Measurements from ENCODE around the gene RAF1.
A peak's percentile ranks its signal among the peaks of the same experiment; 100 is the strongest.
"Not testable (repeated sequence)": the region's sequence is repeated elsewhere in the genome, so short reads cannot be mapped to it uniquely, and the experiment has no call there.

Gene RAF1

DNA sequence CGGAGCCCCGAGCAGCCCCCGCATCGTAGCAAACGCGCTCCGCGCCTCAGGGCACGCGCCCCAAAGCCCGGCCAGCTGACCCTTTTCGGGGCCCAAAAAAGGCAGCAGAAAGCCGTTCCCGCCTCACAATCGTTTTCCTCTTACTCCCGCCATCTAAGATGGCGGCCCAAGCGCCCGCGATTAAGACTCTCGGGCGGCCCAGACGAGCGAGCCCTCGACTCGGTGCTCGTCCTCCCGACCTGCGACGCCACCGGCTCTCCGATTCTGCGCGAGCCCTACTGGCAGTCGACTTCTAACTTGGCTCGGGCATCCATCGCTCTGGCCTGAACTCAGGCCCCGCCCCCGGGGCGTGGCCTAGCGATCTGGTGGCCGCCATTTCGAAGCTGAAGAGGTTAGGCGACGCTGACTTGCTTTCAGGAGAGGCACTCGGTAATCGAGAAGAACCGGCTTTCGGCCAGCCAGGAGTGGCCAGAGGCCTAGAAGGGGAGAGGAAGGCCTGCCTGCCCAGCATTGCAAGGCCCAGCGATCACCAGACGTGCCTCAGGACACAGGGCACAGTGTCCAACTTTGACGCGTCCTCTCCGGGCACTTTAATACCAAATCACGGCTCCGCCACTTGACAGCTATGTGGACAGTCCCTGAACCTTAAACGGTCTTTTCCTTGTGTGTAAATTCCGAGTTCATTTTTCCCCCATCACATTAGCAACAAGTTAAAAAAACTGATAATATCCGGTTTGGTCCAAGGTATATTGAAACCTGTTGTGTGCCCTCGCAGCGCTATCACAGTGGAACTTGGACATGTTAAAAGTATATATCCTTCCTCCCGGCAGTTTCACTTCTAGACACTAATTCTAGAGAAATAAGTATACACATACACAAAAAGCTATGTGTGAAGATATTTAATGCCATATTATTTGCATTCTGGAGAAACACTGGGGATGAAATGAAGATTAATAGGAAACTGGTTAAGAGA, at the start of gene RAF1:
Gene RAF1 (minus strand): TSS at position 182 of the 973 bp plus-strand sequence. CDS start 45,396 bp downstream, outside the sequence.
- peak; percentile 90 to 96 for DNase-seq (ENCODE audit: low read depth in 2 of 2, low spot score in 1 of 2)

DNA sequence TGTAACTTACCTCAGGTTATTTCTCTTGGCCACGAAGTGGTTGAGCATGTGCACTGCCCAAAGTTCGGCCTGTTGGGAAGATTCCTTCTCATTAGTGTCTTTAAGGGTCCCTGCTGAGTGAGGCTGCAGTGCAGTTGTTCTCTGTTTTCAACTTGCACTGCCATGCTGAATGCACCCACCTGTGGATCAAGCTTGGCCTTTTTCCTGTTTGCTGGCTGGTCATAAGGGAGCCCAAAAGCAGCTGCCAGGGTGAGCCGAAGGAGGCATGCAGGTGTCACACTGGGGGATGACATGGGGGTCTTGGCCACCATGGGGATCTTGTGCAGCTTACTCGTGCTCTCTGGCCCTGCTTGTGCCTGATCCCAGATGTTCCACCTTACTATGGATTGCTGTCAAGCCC, 46.1 kb upstream of the RAF1 start:
- DNase-seq (ENCODE audit: low read depth in 2 of 2, low spot score in 1 of 2): no peak

DNA sequence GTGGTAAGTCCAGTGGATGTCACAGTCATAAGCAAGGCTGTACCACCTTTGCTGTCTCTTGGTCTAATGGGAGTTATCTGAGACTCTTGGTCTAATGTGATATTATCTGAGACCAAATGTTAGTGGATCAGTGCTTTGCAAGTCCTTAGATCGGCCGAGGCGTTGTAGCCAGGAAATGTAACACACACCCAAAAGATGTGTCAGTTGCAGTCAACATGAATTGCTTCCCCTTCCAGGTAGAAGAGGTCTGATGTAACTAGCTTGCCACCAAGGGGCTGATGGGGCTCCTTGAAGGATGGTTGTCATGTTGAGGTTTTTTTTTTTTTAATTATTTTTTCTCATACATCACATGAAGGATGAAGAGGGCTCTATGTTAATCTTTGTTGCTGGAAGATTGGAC, 45.4 kb upstream of the RAF1 start:
- DNase-seq (ENCODE audit: low read depth in 2 of 2, low spot score in 1 of 2): no peak

DNA sequence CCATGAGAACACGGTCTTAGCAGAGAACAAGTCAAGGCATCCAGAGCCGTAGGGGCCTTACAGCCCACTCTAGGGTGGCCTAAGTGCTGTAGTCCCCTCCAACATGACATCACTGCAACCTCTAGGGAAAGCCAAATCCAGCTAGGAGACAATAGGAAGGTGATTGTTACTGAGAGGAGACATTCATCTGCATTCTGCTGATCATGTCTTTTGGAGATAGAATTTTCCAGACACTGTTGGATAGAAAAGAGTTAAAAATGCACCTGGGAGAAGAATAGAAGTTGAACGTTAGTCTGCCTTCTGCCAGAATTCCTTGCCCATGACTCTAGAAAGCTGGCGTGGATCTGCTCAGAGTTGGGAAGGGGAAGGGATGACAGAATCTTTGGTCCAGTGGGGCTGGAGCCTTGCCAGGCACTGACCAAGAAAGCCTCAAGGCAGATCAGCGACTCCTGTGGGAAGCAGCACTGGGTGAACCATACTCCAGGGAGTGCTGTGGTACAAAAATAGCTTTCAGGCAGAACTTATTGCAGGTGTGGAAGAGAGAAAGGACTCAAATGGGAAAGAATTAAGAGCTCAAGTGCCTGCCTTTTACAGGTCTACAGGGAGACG, 44.8 kb upstream of the RAF1 start:
- DNase-seq (ENCODE audit: low read depth in 2 of 2, low spot score in 1 of 2): no peak

DNA sequence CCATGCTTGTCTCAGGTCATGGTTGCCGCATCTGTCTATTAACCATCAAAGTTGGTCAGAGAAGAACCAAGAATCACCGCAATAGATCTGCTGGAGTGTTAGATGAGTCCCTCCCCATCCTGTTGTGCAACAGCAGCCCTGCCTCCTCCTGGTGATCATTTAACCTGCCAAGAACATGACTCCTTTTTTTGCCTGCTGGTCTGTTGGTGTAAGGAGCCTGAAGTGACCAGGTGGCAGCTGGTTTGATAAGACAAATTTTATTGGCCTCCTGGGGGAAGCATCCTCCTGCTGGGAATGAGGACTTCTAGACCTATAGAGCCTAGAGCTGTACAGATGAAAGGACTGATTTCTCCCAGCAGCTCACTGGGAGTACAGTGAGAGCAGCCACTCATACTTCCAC, 43.5 kb upstream of the RAF1 start:
- DNase-seq (ENCODE audit: low read depth in 2 of 2, low spot score in 1 of 2): no peak

DNA sequence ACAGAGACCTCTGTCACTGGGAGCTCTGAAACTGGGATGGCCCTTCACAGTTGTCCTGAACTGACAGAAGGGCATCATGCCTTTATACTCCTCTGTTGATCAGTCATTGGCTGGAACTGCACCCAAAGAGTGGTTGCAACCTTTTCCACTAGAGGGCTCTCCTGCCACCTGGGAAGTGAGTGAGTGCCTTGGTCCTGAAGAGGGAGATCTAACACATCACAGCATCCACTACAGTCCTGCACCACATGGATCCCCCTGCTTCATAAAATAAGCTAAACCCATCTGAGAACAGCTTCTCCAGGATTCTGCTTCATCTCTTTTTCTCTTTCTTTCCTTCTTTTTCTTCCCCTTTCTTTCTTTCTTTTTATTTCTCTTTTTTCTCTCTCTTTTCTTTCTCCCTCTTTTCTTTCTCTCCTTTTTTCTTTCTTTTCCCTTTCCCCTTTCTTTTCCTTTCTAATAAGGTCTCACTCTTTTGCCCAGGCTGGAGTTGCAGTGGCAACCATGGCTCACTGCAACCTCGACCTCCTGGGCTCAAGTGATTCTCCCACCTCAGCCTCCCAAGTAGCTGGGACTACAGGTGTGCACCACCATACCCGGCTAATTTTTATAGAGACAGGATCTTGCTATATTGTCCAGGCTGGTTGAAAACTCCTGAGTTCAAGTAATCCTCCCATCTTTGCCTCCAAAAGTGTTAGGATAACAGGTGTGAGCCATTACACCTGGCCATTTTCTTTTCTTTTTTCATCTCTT, 42.8 kb upstream of the RAF1 start:
- peak; percentile 7 to 14 for DNase-seq (ENCODE audit: low read depth in 2 of 2, low spot score in 1 of 2)

DNA sequence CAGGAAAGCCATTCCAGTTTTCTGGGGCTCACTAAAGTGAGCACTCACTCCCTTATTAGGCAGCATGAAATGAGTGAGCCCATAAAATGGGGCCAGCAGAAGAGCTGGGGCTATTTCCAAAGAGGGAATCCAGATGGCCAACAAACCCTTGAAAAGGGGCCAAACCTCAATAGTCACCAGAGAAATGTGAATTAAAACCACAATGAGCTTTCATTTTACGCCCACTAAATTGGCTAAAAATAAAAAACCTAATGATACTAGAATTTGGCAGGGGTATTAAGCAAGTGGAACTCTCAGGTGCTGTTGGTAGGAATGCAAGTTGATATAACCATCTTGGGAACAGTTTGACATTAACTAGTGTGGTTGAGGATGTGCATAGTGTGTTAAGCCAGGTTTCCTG, 42.1 kb upstream of the RAF1 start:
- DNase-seq (ENCODE audit: low read depth in 2 of 2, low spot score in 1 of 2): no peak

DNA sequence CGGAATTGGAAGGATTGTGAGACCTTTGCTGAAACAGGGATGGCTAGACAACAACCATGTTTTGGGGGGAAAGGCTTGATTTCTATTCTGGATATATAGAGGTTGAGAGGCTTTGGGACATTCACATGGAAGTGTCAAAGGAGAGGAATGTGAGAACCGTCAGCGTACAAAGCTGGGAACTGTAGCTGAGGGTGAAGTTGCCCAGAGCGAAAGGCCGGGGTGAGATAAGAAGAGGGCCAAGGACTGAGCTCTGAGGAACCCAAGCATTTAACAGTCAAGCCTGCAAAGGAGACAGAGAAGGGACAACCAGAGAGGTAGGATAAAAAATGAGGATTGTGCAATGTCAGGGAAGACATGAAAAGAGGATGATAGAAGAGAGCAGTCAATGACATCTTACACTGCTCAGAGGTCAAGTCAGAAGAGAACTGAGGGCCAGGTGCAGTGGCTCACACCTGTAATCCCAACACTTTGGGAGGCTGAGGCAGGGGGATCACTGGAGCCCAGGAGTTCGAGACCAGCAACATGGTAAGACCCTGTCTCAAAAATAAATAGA, 41.5 kb upstream of the RAF1 start:
- DNase-seq (ENCODE audit: low read depth in 2 of 2, low spot score in 1 of 2): no peak

DNA sequence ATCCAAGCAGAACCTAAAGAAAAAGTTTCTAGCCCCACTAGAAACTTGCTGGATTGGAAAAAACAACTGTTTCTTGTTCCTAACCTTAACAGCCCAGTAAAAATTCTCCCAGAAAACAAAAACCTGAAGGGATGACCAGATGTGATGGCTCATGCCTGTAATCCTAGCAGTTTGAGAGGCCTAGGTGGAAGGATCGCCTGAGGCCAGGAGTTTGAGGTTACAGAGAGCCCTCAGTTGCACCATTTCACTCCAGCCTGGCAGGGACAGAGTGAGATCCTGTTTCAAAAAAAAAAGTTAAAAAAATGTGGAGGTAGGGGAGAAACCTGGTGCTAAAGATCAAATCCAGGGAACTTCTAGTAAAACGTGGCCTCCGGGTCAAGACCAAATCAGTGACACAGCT, 38.6 kb upstream of the RAF1 start:
- no peak for DNase-seq (ENCODE audit: low read depth in 2 of 2, low spot score in 1 of 2)

DNA sequence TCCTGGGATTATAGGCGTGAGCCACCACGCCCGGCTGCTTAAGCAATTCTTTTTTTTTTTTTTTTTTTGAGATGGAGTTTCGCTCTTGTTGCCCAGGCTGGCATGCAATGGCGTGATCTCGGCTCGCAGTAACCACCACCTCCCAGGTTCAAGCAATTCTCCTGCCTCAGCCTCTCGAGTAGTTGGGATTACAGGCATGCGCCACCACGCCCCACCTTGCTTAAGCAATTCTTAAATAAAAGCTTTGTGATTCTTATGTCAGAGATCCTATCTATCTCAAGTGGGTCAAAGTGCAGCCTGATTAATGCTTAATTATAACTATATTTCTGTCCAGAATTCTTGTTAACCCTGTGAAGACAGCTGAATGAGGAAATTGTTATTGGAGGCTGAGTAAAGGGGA, 37.7 kb upstream of the RAF1 start:
- not testable (repeated sequence) for DNase-seq (ENCODE audit: low read depth in 2 of 2, low spot score in 1 of 2)

DNA sequence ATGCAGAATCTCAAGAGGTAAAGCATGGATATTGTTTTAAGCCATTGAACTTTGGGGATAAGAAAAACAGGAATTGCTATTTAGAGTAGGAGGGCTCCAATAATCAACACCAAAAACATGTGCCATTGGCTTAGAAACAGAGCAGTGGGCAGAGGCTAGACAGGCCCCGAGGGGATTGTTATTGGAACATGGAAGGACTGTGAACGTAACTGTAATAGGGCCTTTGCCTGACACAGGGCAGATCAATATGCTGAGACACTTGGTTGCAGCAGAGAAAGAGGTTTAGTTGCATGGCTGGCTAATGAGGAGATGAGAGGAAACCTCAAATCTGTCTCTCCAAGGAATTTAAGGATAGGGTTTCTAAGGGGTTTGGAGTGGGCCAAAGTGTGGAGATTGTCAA, 36.9 kb upstream of the RAF1 start:
- DNase-seq (ENCODE audit: low read depth in 2 of 2, low spot score in 1 of 2): no peak

DNA sequence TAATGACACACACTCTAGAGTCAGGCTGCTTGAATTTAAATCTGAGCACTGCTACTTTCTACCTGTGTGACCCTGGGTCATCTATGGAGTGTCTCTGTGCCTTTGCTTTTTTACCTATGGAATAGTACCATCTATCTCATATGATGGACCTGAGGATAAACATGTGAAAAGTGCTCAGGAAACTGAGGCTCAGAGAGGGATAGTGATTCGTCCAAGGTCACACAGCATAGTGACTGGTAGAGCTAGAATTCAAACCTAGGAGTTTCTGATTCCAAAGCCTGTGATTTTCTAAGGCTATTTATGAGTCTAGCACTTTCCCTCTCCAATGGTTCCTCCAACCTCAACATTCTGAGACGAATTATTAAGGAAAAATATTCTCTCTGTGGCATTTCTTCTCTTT, 32.0 kb upstream of the RAF1 start:
- no peak for DNase-seq (ENCODE audit: low read depth in 2 of 2, low spot score in 1 of 2)

DNA sequence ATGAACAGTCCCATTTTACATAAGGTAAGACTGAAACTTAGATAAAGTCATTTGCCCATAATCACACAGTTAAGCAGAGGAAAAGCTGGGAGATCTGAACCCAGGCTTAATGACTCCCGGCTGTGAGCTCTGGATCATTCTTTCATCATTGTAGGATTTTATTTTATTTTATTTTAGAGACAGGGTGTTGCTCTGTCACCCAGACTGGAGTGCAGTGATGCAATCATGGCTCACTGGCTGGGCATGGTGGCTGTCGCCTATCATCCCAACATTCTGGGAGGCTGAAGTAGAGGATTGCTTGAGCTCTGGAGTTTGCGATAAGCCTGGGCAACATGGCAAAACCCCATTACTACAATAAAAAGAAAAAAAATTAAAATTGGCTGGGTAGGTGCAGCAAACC, 31.2 kb upstream of the RAF1 start:
- no peak for DNase-seq (ENCODE audit: low read depth in 2 of 2, low spot score in 1 of 2)

DNA sequence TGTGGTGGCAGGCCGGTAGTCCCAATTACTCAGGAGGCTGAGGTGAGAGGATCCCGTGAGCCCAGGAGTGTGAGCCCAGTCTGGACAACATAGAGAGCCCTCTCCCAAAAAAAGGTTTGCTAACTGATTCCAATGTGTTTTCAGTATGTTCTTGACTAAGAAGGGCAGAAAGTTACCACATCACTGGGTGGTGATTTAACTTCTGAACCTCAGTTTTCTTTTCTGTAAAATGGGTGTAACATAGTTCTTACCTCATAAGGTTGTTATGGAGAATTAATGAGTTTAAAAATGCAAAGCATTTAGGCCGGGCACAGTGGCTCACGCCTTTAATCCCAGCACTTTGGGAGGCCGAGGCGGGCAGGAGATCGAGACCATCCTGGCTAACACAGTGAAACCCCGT, 28.5 kb upstream of the RAF1 start:
- DNase-seq (ENCODE audit: low read depth in 2 of 2, low spot score in 1 of 2): no peak

DNA sequence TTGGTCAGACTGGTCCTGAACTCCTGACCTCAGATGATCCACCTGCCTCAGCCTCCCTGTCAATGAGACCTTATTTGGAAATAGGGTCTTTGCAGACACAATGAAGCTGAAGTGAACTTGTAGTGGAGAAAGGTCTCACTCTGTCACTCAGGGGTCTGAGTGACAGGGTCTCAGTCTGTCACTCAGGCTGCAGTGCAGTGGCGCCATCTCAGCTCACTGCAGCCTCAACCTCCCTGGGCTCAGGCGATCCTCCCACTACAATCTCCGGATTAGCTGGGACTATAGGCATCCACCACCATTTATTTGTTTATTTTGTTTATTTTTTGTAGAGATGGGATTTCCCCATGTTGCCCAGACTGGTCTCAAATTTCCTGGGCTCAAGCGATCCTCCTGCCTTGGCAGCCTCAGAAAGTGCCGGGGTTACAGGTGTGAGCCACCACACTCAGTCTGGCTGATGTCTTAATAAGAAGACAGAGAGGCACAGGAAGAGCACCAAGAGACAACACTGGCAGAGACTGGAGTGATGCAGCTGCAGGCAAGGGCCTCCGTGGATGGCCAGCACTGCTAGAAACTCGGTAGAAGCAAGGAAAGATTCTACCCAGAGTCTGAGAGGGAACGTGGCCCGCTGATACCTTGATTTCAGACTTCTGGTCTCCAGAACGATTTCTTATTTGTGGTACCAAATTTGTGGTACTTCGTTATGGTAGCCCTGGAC, 26.2 kb upstream of the RAF1 start:
- DNase-seq (ENCODE audit: low read depth in 2 of 2, low spot score in 1 of 2): no peak

DNA sequence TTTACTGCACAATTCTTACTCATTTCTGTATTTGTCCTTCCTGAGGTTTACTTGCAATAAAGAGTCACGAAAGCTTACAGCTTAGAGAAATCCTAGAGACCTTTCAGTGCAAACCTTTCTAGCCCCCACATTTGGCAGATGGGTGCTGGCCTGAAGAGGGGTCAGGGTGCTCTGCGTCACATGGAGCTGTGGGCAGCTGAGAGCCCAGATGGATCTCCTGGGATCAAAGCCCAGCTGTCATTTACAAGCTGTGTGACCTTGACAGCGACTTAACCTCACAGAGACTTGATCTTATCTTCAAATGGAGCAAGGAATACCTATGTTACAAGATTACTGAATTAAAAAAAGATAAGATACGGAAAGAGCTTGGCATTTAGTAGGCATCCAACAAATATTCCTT, 24.0 kb upstream of the RAF1 start:
- no peak for DNase-seq (ENCODE audit: low read depth in 2 of 2, low spot score in 1 of 2)

DNA sequence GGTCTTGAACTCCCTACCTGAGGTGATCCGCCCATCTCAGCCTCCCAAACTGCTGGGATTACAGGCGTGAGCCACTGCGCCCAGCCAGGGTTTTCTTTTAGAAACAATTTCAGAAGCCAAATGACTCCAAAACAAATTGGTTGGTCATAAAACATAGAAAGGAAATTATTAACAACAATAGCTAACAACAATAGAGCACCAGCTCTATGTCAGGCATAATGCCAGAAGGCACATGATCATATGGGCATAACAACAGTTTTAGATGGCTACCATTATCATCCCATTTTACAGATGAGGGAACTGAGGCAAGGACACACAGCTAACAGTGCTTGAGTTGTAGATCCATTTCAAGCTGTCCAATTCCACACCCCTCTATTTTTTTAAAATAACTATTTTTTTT, 22.2 kb upstream of the RAF1 start:
- DNase-seq (ENCODE audit: low read depth in 2 of 2, low spot score in 1 of 2): no peak

DNA sequence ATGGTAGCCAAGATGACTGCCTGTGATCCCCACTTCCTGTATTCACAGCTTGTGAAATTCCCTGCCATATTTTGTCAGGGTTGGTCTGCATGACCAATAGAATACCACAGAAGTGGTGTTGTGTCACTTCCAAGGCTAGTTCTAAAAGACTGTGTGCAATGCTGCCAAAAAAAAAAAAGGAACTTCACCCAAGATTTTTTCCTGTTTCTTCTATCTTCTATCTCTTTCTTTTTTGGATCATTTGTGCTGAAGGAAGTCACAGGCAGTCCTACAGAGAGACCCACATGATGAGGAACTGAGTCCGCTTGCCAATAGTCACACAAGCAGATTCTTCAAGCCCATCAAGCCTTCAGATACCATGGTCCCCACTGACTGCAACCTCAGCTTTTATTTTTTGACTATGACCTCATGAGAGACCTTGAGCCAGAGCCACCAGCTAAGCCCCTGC, 18.1 kb upstream of the RAF1 start:
- DNase-seq (ENCODE audit: low read depth in 2 of 2, low spot score in 1 of 2): no peak

DNA sequence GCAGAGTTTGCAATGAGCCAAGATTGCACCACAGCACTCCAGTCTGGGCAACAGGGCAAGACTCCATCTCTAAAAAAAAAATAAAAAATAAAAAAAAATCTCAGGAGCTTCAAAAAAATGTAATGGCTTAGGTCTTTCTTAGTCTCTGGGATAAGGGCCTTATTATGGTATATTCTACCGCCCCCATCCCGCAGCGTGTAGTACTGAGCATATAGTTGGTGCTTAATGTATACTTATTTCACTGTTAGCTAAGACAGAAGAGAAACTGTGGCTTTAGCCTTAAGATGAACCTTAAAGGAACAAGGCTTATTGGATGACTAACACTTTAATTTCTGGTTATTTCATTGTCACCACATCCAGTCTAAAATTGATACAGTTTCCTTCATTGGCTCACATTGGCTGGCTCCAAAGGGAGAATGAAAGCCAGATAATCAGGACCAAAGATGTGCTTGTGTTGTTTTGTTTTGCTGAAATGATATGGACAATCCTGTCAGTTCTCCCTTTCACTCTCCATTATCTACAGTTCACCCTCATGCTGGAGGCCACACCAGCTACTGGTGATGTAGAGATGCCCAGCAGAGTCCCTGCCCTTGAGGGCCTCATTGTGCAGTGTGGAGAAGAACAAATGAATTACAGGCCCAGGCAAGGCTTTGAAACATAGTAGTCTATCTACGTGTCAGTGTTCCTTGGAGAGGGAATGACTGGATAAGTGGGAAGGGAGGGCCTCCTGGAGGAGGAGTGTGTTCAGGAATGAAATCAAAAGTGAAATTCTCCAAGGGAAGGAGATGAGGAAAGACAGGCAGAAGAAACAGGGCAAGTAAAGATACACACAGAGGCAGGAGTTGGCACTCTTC, 17.4 kb upstream of the RAF1 start:
- DNase-seq (ENCODE audit: low read depth in 2 of 2, low spot score in 1 of 2): no peak

DNA sequence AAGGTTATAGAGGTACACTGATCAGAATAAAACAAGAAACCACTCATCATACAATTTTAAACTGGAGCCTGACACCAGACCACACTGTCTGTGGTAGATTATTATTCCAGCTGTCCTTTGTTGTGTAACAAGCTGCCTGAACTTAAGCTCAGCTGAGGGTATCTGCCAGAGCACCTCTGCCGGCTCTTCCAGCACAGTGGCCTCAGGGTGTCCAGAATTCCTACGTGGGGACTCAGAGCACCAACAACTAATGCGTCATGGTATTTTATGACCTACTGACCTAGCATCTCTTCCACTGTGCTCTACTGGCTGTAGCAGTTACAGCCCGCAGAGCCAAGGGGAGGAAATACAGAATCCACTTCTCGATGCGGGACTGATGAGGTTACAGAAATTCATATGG, 15.6 kb upstream of the RAF1 start:
- DNase-seq (ENCODE audit: low read depth in 2 of 2, low spot score in 1 of 2): no peak

Data from stimulated activated CD8-positive, alpha-beta memory T cell treated with anti-CD3 and anti-CD28 coated beads, Interleukin-4, amount 100 ng/mL, for 4 hours (primary cell).